Fibroblast of lung (primary cell): ENCODE results near the gene NAALADL1.
A peak's percentile ranks its signal among the peaks of the same experiment; 100 is the strongest.

Experiments used
- EZH2 ChIP-seq: IDR thresholded peaks from 2 replicates; pipeline ENCODE4 v1.5.1; 2012; ENCODE audit warnings: low read length, control low read depth, mild to moderate bottlenecking; ENCODE audit errors: missing control alignments
- TF ChIP-seq, protein P1 (sequence below), 2 donors: IDR thresholded peaks in 1 of 2; conservative IDR thresholded peaks in 1 of 2; 1 replicate in 1 of 2; 2 replicates in 1 of 2; pipeline ENCODE4 v1.5.1; 2011 to 2012; ENCODE audit warnings: low read length in 2 of 2, control low read depth in 1 of 2, inconsistent platforms in 1 of 2, low read depth in 1 of 2, mild to moderate bottlenecking in 1 of 2

DNA sequence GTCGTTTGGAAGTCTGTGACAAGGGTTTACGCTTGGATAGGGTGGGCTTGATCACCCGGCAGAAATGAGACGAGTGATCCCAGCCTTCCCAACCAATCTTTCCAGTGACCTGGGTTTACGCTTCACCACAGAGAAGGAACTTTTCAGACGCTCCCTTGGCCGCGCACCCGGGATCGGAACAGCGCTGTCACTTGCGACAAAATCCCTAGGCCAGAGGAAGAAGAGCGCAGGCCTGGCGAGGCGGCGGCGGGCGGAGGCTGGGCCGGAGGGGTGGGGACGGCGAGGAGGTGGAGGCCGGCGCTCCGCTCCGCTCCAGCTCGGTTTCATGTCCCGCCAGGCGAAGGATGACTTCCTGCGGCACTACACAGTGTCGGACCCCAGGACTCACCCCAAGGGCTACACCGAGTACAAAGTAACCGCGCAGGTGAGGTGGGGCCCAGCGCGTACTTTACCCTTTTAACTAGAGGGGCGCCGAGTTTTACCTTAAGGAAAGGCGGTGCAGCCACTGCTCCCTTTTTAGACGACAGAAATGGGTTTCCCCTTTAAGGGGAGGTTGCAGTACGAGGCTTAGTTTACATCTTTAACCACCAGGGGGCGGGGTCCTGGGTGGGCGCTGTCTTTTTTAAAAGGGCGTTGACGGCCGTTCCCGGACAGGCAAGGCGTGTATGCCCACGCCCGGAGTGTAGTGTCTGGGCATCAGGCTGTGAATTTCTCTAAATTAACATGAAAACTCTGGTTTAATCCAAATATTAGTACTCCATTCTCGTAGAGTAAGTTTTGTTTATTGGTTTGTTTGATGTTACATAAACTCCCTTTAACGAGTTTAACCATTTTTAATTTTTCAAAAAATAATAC is 30.9 kb downstream of the NAALADL1 start, which contains the start of gene SNX15:
- TF ChIP-seq, protein P1, sequence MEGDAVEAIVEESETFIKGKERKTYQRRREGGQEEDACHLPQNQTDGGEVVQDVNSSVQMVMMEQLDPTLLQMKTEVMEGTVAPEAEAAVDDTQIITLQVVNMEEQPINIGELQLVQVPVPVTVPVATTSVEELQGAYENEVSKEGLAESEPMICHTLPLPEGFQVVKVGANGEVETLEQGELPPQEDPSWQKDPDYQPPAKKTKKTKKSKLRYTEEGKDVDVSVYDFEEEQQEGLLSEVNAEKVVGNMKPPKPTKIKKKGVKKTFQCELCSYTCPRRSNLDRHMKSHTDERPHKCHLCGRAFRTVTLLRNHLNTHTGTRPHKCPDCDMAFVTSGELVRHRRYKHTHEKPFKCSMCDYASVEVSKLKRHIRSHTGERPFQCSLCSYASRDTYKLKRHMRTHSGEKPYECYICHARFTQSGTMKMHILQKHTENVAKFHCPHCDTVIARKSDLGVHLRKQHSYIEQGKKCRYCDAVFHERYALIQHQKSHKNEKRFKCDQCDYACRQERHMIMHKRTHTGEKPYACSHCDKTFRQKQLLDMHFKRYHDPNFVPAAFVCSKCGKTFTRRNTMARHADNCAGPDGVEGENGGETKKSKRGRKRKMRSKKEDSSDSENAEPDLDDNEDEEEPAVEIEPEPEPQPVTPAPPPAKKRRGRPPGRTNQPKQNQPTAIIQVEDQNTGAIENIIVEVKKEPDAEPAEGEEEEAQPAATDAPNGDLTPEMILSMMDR (conservative IDR thresholded peaks at IDR 0.05 in 1 of 2, IDR thresholded peaks at IDR 0.05 in 1 of 2; ENCODE audit: low read depth in 1 of 2, low read length in 2 of 2), result peak; percentile 58 to 62
- no peak for TF ChIP-seq EZH2
